NK-92 (cell line): ENCODE data around the gene ZSWIM5.
"Not testable (repeated sequence)": the region's sequence is repeated elsewhere in the genome, so short reads cannot be mapped to it uniquely, and the experiment has no call there.

Experiments used
- DNase-seq: peaks from one replicate; lab custom pipeline; 2025; ENCODE audit not compliant: unreplicated experiment; lab: John Stamatoyannopoulos, UW

Gene ZSWIM5

GRCh38 chr1:45205910-45206721 lies at the start of gene ZSWIM5:
Gene ZSWIM5 (minus strand): TSS chr1:45206605. CDS start chr1:45206350, 255 bp downstream.
- no peak for DNase-seq

DNA sequence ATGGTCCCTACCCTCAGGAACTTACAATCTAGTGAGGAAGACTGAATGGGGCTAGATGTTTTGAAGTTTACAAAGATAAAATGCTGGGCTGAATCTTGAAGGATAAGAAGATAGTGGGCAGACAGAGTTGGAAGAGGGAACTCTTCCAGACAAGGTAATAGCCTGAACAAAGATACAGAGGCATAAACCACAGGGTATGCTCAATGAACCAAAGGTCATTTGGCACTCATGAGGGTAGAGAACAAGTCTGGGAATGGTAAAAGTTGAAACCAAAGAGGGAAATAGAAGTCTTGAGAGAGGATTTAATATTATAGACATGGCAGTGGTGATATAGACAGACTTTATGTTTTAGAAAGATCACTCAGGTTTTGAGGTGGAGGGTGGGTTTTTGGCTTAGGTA lies 48.1 kb upstream of the ZSWIM5 start:
- no peak for DNase-seq

GRCh38 chr1:45250544-45250943 lies 44.1 kb upstream of the ZSWIM5 start:
- no peak for DNase-seq

DNA sequence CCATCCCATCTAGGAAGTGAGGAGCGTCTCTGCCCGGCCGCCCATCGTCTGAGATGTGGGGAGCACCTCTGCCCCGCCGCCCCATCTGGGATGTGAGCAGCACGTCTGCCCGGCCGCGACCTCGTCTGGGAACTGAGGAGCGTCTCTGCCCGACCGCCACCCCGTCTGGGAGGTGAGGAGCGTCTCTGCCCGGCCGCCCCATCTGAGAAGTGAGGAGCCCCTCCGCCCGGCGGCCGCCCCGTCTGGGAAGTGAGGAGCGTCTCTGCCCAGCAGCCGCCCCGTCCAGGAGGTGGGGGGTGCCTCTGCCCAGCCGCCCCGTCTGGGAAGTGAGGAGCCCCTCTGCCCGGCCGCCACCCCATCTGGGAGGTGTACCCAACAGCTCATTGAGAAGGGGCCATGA lies 41.6 kb upstream of the ZSWIM5 start:
- DNase-seq: not testable (repeated sequence)

DNA sequence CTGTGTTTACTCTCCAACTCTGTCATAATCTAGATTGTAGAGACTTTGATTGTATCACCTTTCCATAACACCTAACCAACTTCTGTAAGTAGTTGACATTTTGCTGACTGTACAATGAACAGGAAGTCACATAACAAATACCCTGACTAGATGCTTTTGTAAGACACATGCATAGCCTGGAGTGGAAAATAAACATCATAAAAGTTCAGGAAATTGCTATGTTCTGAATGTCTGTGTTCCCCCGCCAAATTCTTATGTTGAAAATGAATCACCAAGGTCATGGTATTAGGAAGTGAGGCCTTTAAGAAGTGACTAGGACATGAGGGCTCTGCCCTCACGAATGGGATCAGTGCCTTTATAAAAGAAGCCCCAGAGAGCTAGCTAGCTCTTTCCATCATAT lies 40.4 kb upstream of the ZSWIM5 start:
- no peak for DNase-seq

DNA sequence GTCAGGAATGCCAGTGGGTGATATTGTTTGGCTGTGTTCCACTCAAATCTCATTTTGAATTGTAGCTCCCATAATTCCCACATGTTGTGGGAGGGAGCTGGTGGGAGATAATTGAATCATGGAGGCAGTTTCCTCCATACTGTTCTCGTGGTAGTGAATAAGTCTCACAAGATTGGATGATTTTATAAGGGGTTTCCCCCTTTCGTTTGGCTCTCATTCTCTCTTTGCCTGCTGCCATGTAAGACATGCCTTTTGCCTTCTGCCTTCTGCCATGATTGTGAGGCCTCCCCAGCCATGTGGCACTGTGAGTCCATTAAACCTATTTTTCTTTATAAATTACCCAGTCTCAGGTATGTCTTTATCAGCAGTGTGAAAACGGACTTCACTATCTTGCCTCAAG lies 40.0 kb upstream of the ZSWIM5 start:
- not testable (repeated sequence) for DNase-seq

- DNase-seq: no peak
These were observed 38.3 kb upstream of the ZSWIM5 start for GRCh38 chr1:45244660-45245059.

GRCh38 chr1:45243476-45244343 lies 37.3 kb upstream of the ZSWIM5 start:
- no peak for DNase-seq

DNA sequence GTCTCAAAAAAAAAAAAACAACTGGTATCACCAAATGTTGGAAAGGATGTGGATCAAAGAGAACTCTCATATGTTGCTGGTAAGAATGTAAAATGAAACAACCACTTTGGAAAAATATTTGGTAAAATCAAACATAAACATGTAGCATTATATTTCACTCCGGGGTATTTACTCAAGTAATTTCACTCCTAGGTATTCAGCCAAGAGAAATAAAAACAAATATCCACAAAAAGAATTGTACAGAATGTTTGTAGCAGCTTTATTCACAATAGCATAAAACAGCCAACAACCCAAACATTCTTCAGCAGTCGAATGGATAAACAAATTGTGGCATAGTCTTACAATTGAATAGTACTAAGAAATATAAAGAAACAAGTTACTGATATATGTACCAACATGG lies 32.4 kb upstream of the ZSWIM5 start:
- no peak for DNase-seq

- DNase-seq: no peak
These were observed 29.7 kb upstream of the ZSWIM5 start for GRCh38 chr1:45236136-45236535.

- no peak for DNase-seq
These were observed 24.1 kb upstream of the ZSWIM5 start for GRCh38 chr1:45230537-45230936.

DNA sequence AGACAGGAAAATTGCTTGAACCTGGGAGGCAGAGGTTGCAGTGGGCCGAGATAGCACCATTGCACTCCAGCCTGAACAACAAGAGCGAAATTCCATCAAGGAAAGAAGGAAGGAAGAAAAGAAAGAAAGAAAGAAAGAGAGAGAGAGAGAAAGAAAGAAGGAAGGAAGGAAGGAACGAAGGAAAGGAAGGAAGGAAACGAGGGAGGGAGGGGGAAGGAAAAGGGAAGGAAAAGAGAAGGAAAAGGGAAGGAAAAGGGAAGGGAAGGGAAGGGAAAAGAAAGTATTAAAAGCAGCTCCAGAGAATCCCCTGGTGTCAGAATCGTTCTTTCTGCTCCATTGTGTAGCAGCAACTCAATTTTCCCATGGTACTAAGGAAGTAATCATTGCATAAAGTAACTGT lies 19.2 kb upstream of the ZSWIM5 start:
- no peak for DNase-seq

DNA sequence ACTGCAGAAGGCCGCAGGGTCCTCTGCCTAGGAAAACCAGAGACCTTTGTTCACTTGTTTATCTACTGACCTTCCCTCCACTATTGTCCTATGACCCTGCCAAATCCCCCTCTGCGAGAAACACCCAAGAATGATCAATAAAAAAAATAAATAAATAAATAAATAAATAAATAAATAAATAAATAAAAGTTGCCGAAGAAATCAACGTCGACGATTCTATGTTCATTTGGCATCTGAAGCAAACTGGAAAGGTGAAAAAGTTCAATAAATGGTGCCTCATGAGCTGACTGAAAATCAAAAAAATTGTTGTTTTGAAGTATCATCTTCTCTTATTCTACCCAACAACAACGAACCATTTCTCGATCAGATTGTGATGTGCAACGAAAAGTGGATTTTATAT lies 17.3 kb upstream of the ZSWIM5 start:
- DNase-seq: not testable (repeated sequence)

GRCh38 chr1:45221716-45222115 lies 15.3 kb upstream of the ZSWIM5 start:
- DNase-seq: no peak

DNA sequence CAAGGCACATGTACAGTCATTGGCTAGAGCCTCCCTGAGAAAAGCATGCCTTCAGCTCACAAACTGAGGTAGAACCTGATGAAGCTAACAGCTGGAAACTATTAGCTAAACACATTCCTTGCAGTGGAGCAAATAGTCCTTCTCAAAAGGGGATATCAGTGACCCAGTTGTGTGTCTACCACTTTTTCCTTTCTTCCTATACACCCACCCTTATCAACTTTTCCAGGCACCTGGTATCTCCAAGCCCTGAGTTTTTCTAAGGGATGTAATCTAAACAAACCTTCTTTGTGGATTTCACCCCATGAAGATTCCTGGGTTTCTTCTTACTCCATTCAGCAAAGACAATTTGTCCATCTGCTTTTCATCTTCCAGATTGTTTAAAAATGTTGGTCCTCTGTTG lies 10.5 kb upstream of the ZSWIM5 start:
- DNase-seq: no peak

DNA sequence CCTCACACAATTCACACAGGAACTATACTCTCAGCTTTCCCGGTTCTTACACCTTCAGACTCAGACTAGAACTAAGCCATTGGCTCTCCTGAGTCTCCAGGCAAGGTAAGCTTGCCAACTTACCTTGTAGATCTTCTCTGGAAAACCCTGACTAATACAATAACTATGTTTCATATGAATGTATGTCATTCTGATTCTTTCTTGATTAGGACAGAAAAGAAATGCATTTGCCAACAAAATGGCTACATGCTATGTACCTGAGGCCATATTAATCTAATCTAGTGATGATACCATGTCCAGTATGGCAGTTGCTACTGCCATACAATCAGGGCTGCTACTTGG lies 9.8 kb upstream of the ZSWIM5 start:
- no peak for DNase-seq

DNA sequence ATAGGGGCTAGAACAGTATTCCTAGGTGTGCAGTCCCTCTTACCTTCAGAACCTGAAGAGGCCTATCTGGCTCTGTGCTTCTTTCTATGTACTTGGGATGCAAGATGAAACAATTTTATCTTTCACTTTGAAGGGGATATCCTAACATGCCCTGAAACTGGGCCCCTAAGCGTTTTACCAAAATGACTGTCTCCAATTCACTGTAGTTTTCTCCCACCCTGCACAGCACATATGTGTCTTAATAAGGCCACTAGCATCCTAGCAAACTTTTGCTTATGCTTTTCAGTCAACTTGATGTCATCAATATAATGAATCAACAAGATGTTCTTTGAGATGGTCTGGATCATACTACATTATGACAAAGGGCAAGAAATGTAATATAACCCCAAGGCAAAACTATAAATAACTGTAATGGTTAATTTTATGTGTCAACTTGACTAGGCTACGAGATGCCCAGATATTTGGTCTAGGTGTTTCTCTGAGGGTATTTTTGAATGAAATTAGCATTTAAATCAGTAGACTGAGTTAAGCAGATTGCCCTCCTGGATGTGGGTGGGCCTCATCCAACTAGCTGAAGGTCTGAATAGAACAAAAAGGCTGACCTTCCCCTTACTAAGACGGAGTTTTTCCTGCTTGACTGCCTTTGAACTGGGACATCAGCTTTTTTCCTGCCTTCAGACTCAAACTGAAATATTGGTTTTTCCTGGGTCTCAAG lies 9.2 kb upstream of the ZSWIM5 start:
- no peak for DNase-seq

- no peak for DNase-seq
These were observed 7.5 kb upstream of the ZSWIM5 start for GRCh38 chr1:45213892-45214291.

- DNase-seq: no peak
These were observed 4.7 kb upstream of the ZSWIM5 start for GRCh38 chr1:45211076-45211475.

DNA sequence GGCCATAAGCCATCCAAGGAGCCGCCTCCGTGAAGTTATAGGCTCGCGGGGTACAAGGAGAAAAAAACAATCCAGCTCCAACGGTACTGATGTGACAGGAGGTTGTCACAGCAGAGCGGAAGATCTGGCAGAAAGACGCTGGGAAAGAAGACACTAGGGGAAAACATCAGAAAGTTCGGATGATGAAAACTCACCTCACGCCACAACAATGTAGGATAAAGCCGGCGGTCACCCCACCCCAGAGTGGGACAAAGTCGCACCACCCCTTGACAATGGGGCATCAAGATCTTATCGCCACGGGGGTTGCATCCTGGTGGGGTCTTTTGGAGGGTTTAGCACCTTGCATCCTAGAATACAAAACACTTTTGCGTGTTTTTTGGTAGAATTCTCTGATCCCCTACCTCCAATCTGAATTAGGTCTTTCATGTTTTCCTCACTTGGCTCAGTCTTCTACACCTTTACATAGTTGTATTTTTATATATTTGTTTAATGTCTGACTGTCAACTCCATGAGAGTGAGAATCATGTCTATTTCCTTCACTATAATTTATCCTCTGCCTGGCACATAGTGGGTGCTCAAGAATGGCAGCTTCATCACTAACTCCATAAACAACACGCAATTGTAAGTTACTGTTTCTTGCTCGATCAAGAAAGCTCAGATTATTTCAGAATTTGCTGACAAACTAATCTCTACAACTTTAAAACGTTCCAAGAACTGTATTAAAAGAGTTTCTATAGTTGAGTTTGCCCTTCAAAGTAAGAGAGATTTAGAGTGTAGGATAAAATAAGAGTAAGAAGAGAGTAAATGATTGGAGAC lies 611 bp upstream of the ZSWIM5 start:
- no peak for DNase-seq
